Stimulated activated memory B cell treated with anti-CD40 and anti-IgM and Interleukin-4, amounts not matched to agents 10 μg/mL and 1 μg/mL and 100 μg/mL, for 72 hours (primary cell): ENCODE results near the gene CD74.

Experiments used
- ATAC-seq: fragments of 150-1000 bp; cut with Tn5 transposase; 2 replicates; pipeline ENCODE4 v1.10.0; 2021
- H3K27ac Mint-ChIP-seq: one replicate; pipeline ENCODE4 v1.8.0; 2022; ENCODE audit warnings: mild to moderate bottlenecking, mixed read lengths
- H3K27me3 Mint-ChIP-seq: one replicate; pipeline ENCODE4 v1.8.0; 2022; ENCODE audit warnings: mixed read lengths
- H3K36me3 Mint-ChIP-seq: one replicate; pipeline ENCODE4 v1.8.0; 2022; ENCODE audit warnings: mixed read lengths
- H3K4me1 Mint-ChIP-seq: one replicate; pipeline ENCODE4 v1.8.0; 2022; ENCODE audit warnings: mixed read lengths
- H3K4me3 Mint-ChIP-seq: one replicate; pipeline ENCODE4 v1.8.0; 2022; ENCODE audit warnings: mild to moderate bottlenecking, moderate library complexity, mixed read lengths
- H3K9me3 Mint-ChIP-seq: one replicate; pipeline ENCODE4 v1.8.0; 2022; ENCODE audit warnings: mixed read lengths

Gene CD74

GRCh38 chr5:150352244-150353031 is 60.3 kb downstream of the CD74 start:
- peaks cover 25% of the 10 kb centered on the region for H3K4me1 Mint-ChIP-seq
- no peaks in the 10 kb centered on the region for H3K36me3 Mint-ChIP-seq
- H3K27ac Mint-ChIP-seq = peak overlapping the region; percentile 27
- no peaks in the 10 kb centered on the region for H3K9me3 Mint-ChIP-seq
- H3K4me3 Mint-ChIP-seq = no peak overlapping the region
- no peak for ATAC-seq
- no peaks in the 10 kb centered on the region for H3K27me3 Mint-ChIP-seq
